K562 (cell line): ENCODE measurements around the gene RETREG1. TPM values are rescaled to one million over a fixed set of nuclear protein-coding genes. Genes with fewer than 3 reads are reported as not detected.

Experiments used
- HEY1 ChIP-seq: fragments of 250-450 bp; sonication (Bioruptor Pico); IDR thresholded peaks from 2 replicates; pipeline ENCODE4 v1.5.0; 2020; ENCODE audit warnings: mild to moderate bottlenecking, moderate library complexity, borderline replicate concordance
- MGA ChIP-seq: fragments of 450-650 bp; IDR thresholded peaks from 2 replicates; pipeline ENCODE4 v1.6.1; 2016; ENCODE audit warnings: mild to moderate bottlenecking, moderate library complexity
- NR1H2 ChIP-seq: sonication (generic); formaldehyde crosslinking; IDR thresholded peaks from 2 replicates; pipeline ENCODE4 v1.4.0; 2020; ENCODE audit warnings: mild to moderate bottlenecking, missing genetic modification reagents
- NR2C2 ChIP-seq, 2 experiments: fragments of 200-800 bp in 1 of 2; sonication (Bioruptor generic) in 1 of 2; sonication (generic) in 1 of 2; formaldehyde crosslinking in 1 of 2; IDR thresholded peaks; 2 replicates each; pipeline versions ENCODE4 v1.6.1 to v1.8.0; 2016 to 2022; ENCODE audit warnings: mild to moderate bottlenecking in 1 of 2, missing compliant biosample characterization in 1 of 2, missing genetic modification characterization in 1 of 2, missing genetic modification reagents in 1 of 2
- NR3C1 ChIP-seq: sonication (generic); formaldehyde crosslinking; IDR thresholded peaks from 2 replicates; pipeline ENCODE4 v1.8.1; 2022; ENCODE audit warnings: missing genetic modification reagents
- PCBP1 ChIP-seq: fragments of 200-400 bp; formaldehyde crosslinking; IDR thresholded peaks from 2 replicates; pipeline ENCODE4 v1.6.1; 2018; ENCODE audit warnings: mild to moderate bottlenecking, low read depth, low read length; ENCODE audit not compliant: poor library complexity, severe bottlenecking
- SNRNP70 ChIP-seq: fragments of 200-400 bp; formaldehyde crosslinking; optimal IDR thresholded peaks from 2 replicates; pipeline ENCODE3; 2017; ENCODE audit warnings: low read depth, low read length
- TEAD1 ChIP-seq, 2 experiments: fragments of 450-650 bp in 1 of 2; sonication (generic) in 1 of 2; formaldehyde crosslinking; IDR thresholded peaks; 2 replicates each; pipeline versions ENCODE4 v1.4.0 to v1.8.0; 2020 to 2022; ENCODE audit warnings: mild to moderate bottlenecking in 2 of 2, missing genetic modification reagents in 1 of 2
- ZBTB17 ChIP-seq: fragments of 450-650 bp; formaldehyde crosslinking; IDR thresholded peaks from 2 replicates; pipeline ENCODE4 v1.4.0; 2020; ENCODE audit warnings: mild to moderate bottlenecking
- ZNF717 ChIP-seq: fragments of 250-450 bp; sonication (Bioruptor Pico); IDR thresholded peaks from 2 replicates; pipeline ENCODE4 v1.5.0; 2021
- polyA plus RNA-seq, 8 experiments: library from polyadenylated mRNA; depleted of rRNA in 4 of 8; stranded (reverse) in 5 of 8; unstranded in 3 of 8; fragments of >200 nt; fragmentation: Nextera tagmentation in 2 of 8; fragmentation: Illumina TruSeq in 1 of 8; extraction: Ambion mirVana in 2 of 8; extraction: Trizol in 1 of 8; gene quantifications; 2 replicates each; pipeline versions ENCODE4 v1.2.1 to v1.2.3, GENCODE V29; 2011 to 2014; ENCODE audit warnings: inconsistent platforms in 1 of 8, missing spikeins in 1 of 8
- total RNA-seq, 7 experiments: library from RNA; depleted of rRNA in 6 of 7; stranded (reverse); fragments of >200 nt in 6 of 7; fragmentation: Illumina TruSeq in 2 of 7; extraction: Trizol in 2 of 7; gene quantifications; 2 replicates each; pipeline versions ENCODE4 v1.2.1 to v1.2.3, GENCODE V29; 2011 to 2021; ENCODE audit warnings: low replicate concordance in 1 of 7
- TF ChIP-seq, protein P1 (sequence below): fragments of 250-450 bp; sonication (Bioruptor Pico); IDR thresholded peaks from 2 replicates; pipeline ENCODE4 v1.8.0; 2021; ENCODE audit warnings: moderate library complexity, mild to moderate bottlenecking, inconsistent platforms
- TF ChIP-seq, protein P2 (sequence below): fragments of 450-650 bp; formaldehyde crosslinking; IDR thresholded peaks from 2 replicates; pipeline ENCODE4 v1.4.0; 2020; ENCODE audit warnings: mild to moderate bottlenecking
- TF ChIP-seq, protein P3 (sequence below): sonication (generic); formaldehyde crosslinking; IDR thresholded peaks from 2 replicates; pipeline ENCODE4 v1.8.0; 2022; ENCODE audit warnings: mild to moderate bottlenecking, missing genetic modification reagents

RETREG1 gene
- total and polyA plus RNA-seq, 9 of the 15 experiments (the other 6 are each of a cell fraction or from before 2014, with no cell fraction given), result 0.01 to 0.20 (median 0.08) TPM; not detected in 5

- TF ChIP-seq MGA, result no peak
- TF ChIP-seq SNRNP70, result no peak
- TF ChIP-seq ZBTB17 (CRISPR knock-in tag), result no peak
- TF ChIP-seq NR1H2 (CRISPR knock-in tag), result no peak
- TF ChIP-seq ZNF717 (CRISPR knock-in tag), result no peak
- TF ChIP-seq, protein P1, sequence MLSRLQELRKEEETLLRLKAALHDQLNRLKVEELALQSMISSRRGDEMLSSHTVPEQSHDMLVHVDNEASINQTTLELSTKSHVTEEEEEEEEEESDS (CRISPR knock-in tag), result no peak
- TF ChIP-seq NR3C1 (CRISPR knock-in tag), result no peak
- no peak for TF ChIP-seq PCBP1
- TF ChIP-seq, protein P2, sequence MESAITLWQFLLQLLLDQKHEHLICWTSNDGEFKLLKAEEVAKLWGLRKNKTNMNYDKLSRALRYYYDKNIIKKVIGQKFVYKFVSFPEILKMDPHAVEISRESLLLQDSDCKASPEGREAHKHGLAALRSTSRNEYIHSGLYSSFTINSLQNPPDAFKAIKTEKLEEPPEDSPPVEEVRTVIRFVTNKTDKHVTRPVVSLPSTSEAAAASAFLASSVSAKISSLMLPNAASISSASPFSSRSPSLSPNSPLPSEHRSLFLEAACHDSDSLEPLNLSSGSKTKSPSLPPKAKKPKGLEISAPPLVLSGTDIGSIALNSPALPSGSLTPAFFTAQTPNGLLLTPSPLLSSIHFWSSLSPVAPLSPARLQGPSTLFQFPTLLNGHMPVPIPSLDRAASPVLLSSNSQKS (CRISPR knock-in tag), result no peak
- TF ChIP-seq HEY1 (CRISPR knock-in tag), result no peak
- TF ChIP-seq, protein P3, sequence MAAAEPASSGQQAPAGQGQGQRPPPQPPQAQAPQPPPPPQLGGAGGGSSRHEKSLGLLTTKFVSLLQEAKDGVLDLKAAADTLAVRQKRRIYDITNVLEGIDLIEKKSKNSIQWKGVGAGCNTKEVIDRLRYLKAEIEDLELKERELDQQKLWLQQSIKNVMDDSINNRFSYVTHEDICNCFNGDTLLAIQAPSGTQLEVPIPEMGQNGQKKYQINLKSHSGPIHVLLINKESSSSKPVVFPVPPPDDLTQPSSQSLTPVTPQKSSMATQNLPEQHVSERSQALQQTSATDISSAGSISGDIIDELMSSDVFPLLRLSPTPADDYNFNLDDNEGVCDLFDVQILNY (CRISPR knock-in tag), result peak; percentile 65; the same call in 1 of the 2 replicates
- TF ChIP-seq NR2C2 (CRISPR knock-in tag; IDR thresholded peaks at IDR 0.05), result peak; percentile 45; the same call in 1 of the 2 replicates
- TF ChIP-seq NR2C2 (tag; IDR thresholded peaks at IDR 0.05), result no peak
- 0 out of 4 replicates have a peak, but pooled peaks of 1 of the 2 experiments have one; percentile 53 for TF ChIP-seq TEAD1 (CRISPR knock-in tag; IDR thresholded peaks at IDR 0.05)
Measured at GRCh38 chr5:16464664-16465543, 151.9 kb downstream of the RETREG1 start (continued).
